HL-60 (cell line): ENCODE data around the gene RHOU.

ENCODE experiments used
- CTCF ChIP-seq: IDR thresholded peaks from one replicate; pipeline ENCODE4 v1.5.1; 2011; ENCODE audit warnings: low read length, control low read depth, inconsistent platforms; ENCODE audit not compliant: insufficient read depth
- GABPA ChIP-seq: IDR thresholded peaks from 2 replicates; pipeline ENCODE4 v1.6.1; 2012; ENCODE audit warnings: low read depth
- POLR2AphosphoS5 ChIP-seq: IDR thresholded peaks from 2 replicates; pipeline ENCODE4 v1.6.1; 2012; ENCODE audit warnings: low read depth
- REST ChIP-seq: IDR thresholded peaks from 2 replicates; pipeline ENCODE4 v1.6.1; 2012; ENCODE audit warnings: low read depth; ENCODE audit not compliant: insufficient replicate concordance
- SPI1 ChIP-seq: IDR thresholded peaks from 2 replicates; pipeline ENCODE4 v1.6.1; 2012; ENCODE audit warnings: low read depth, mild to moderate bottlenecking, borderline replicate concordance

- TF ChIP-seq CTCF (no peak), POLR2AphosphoS5 (no peak), REST (no peak), GABPA (no peak), SPI1 (no peak)
Observed at GRCh38 chr1:228755800-228756199, 20.5 kb downstream of the RHOU start.
